ENCODE measurements around the gene EPB41. TPM values are rescaled to one million over a fixed set of nuclear protein-coding genes. Genes with fewer than 3 reads are reported as not detected.

The EPB41 gene
- total RNA-seq, 1 donor from 2014 or later: 102 TPM

DNA sequence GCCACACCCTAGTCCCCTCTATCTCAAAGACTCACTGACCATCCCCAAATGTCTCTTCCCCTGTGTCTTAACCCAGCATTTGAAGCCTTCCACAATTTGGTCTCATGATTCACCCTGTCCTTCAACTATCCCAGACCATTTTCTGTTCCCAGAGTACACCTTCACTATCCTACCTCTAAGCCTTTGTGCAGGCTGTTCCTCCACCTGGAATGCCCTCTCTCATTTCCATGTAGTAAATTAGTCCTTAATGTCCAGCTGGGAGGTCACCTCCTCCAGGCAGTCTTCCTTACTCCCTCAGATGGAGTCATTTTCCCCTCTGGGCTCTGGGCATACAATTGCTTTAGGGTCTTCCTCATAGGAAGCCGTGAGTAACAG is 31.1 kb upstream of the EPB41 start:
- TF ChIP-seq, protein P1, sequence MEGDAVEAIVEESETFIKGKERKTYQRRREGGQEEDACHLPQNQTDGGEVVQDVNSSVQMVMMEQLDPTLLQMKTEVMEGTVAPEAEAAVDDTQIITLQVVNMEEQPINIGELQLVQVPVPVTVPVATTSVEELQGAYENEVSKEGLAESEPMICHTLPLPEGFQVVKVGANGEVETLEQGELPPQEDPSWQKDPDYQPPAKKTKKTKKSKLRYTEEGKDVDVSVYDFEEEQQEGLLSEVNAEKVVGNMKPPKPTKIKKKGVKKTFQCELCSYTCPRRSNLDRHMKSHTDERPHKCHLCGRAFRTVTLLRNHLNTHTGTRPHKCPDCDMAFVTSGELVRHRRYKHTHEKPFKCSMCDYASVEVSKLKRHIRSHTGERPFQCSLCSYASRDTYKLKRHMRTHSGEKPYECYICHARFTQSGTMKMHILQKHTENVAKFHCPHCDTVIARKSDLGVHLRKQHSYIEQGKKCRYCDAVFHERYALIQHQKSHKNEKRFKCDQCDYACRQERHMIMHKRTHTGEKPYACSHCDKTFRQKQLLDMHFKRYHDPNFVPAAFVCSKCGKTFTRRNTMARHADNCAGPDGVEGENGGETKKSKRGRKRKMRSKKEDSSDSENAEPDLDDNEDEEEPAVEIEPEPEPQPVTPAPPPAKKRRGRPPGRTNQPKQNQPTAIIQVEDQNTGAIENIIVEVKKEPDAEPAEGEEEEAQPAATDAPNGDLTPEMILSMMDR (IDR thresholded peaks at IDR 0.05; ENCODE audit: unreplicated experiment): no peak
- Mint-ChIP-seq H3K36me3 (ENCODE audit: insufficient read depth) (no peaks in the 10 kb centered on the region), H3K9me3 (ENCODE audit: low read depth) (no peaks in the 10 kb centered on the region), H3K4me3 (ENCODE audit: low read depth) (no peak overlapping the region), H3K27ac (peak overlapping the region; percentile 91), H3K4me1 (ENCODE audit: low read depth) (peaks cover 27% of the 10 kb centered on the region), H3K27me3 (peaks cover 3% of the 10 kb centered on the region)
- no peak for DNase-seq (ENCODE audit: low spot score, unreplicated experiment)

DNA sequence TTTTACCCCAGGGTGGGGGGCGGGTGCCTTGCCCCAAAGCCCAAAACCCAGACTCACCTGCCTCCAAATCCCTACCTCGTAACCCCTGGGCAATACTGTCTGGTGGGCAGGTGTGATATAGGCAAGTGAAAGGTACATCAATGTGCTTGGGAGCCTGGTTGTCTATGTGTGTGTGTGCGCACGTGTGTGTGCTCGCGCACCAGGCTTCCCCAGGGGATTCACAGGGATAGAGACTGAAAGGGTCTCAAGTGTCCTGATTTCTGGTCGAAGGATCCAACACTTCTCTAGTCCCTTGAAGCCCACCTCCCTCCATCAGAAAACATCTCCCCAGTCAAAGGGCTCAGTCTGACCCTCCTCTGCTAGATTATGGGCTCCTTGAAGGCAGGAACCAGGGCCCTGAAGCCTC is 28.9 kb upstream of the EPB41 start:
- H3K4me1 Mint-ChIP-seq (ENCODE audit: low read depth): peaks cover 27% of the 10 kb centered on the region
- H3K36me3 Mint-ChIP-seq (ENCODE audit: insufficient read depth): no peaks in the 10 kb centered on the region
- H3K27me3 Mint-ChIP-seq: peaks cover 10% of the 10 kb centered on the region
- H3K27ac Mint-ChIP-seq: peak overlapping the region; percentile 52
- TF ChIP-seq, protein P1 (IDR thresholded peaks at IDR 0.05; ENCODE audit: unreplicated experiment): no peak
- H3K4me3 Mint-ChIP-seq (ENCODE audit: low read depth): no peak overlapping the region
- H3K9me3 Mint-ChIP-seq (ENCODE audit: low read depth): no peaks in the 10 kb centered on the region
- DNase-seq (ENCODE audit: low spot score, unreplicated experiment): no peak

DNA sequence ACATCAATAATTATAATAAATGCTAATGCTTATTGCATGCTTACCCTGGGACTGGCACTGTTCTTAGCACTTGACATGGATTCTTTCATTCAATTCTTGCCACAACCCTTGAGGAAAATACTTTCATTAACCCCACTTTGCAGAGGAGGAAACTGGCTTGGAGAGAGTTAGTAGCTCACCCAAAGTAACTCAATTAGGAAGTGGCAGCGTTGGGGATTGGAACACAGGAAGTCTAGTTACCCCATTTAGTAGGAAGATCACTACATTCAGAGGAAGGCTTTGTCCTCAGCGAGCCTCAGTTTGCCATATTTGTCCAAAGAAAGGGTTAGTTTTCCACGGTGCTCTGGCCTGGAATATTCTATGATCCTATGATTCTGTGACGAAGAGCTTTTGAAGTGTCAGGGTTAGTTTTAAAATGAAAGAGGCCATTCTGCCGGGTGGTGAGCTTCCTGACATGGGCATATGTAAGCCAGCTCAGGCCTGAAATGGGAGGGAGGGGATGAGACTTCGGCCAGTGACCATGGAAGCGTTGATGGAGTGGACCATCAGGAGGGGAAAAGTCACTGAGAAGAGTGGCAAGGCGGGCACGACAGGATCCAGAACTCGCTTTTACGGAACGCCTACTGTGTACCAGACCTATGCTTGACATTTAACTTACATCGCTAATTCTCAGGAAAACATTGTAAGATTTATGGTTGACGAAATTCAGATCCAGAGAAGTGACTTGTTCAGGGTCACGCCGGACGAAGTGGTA is 28.2 kb upstream of the EPB41 start:
- no peak for DNase-seq (ENCODE audit: low spot score, unreplicated experiment)
- Mint-ChIP-seq H3K4me1 (ENCODE audit: low read depth) (peaks cover 27% of the 10 kb centered on the region), H3K27me3 (peaks cover 10% of the 10 kb centered on the region), H3K27ac (peak overlapping the region; percentile 82), H3K4me3 (ENCODE audit: low read depth) (peak overlapping the region; percentile 78), H3K36me3 (ENCODE audit: insufficient read depth) (no peaks in the 10 kb centered on the region), H3K9me3 (ENCODE audit: low read depth) (no peaks in the 10 kb centered on the region)
- TF ChIP-seq, protein P1 (IDR thresholded peaks at IDR 0.05; ENCODE audit: unreplicated experiment): no peak

DNA sequence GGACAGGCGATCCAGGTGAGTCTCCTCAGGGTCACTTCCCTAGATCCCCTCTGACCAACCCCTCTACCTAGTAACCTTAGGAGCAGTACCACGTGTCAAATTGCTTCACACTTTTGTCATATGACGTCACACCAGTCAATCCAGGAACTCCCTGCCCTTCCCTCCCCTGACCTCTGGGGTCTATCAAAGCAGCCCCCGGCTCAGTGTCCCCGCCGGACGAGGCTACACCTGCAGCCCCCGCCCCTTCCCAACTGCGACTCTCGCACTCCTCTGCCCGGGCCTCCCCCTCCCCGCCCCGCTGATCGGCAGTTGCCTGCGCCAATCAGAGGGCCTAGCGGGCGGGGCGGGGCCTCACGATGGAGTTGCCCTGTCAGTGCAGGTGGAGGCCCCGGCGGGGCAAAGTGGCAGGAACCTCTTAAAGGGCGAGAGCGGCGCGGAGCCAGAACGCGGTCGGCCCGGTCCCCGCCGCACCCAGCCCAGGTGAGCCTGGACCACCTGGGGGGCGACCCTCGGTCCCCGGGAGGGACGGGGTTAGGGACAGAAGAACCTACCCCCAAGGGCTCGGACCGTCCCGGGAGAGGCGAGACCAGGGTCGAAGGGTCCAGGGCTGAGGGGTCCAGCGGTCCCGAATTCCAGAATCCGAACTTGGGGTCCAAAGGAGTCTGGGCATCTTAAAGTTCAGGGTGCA is 27.5 kb upstream of the EPB41 start:
- H3K27me3 Mint-ChIP-seq: peaks cover 10% of the 10 kb centered on the region
- H3K36me3 Mint-ChIP-seq (ENCODE audit: insufficient read depth): no peaks in the 10 kb centered on the region
- no peaks in the 10 kb centered on the region for H3K9me3 Mint-ChIP-seq (ENCODE audit: low read depth)
- H3K4me3 Mint-ChIP-seq (ENCODE audit: low read depth): peak overlapping the region; percentile 78
- peaks cover 24% of the 10 kb centered on the region for H3K4me1 Mint-ChIP-seq (ENCODE audit: low read depth)
- TF ChIP-seq, protein P1 (IDR thresholded peaks at IDR 0.05; ENCODE audit: unreplicated experiment): peak; percentile 21
- H3K27ac Mint-ChIP-seq: peak overlapping the region; percentile 82
- DNase-seq (ENCODE audit: low spot score, unreplicated experiment): peak; percentile 89

DNA sequence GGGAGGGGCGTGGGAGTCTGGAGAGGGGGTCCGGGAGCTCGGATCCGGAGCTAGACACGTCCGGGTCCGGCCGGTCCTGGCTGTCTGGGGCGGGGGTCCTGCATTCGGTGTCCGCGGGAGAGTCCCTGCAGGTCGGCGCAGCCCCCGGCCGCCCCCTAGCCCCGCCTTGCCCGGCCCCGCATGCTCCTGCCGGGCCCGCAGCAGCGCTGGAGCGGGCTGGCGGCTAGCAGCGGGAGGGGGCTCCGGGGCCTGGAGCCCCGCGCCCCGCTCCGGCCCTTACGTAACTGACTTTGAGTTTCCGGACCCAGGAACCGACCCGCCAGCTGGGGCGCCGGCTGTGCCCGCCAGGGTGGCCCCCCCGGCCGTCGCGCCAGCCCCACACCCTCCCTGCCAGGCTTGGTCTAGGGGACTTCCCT is 26.9 kb upstream of the EPB41 start:
- DNase-seq (ENCODE audit: low spot score, unreplicated experiment): no peak
- no peaks in the 10 kb centered on the region for H3K36me3 Mint-ChIP-seq (ENCODE audit: insufficient read depth)
- peaks cover 20% of the 10 kb centered on the region for H3K4me1 Mint-ChIP-seq (ENCODE audit: low read depth)
- peak overlapping the region; percentile 87 for H3K4me3 Mint-ChIP-seq (ENCODE audit: low read depth)
- no peak overlapping the region for H3K27ac Mint-ChIP-seq
- H3K9me3 Mint-ChIP-seq (ENCODE audit: low read depth): no peaks in the 10 kb centered on the region
- TF ChIP-seq, protein P1 (IDR thresholded peaks at IDR 0.05; ENCODE audit: unreplicated experiment): no peak
- peaks cover 10% of the 10 kb centered on the region for H3K27me3 Mint-ChIP-seq

Data from progenitor cell of endocrine pancreas (in vitro differentiated cells).